GM10266 (cell line): ENCODE data around the gene LRRC8B.
"Not testable (repeated sequence)": the region's sequence is repeated elsewhere in the genome, so short reads cannot be mapped to it uniquely, and the experiment has no call there.

ENCODE experiments used
- DNase-seq: peaks from one replicate; pipeline ENCODE4 v3.0.0; 2012; ENCODE audit errors: extremely low spot score
- TF ChIP-seq, protein P1 (sequence below): IDR thresholded peaks from 2 replicates; pipeline ENCODE4 v1.5.1; 2012; ENCODE audit warnings: mild to moderate bottlenecking, low read depth; ENCODE audit not compliant: control insufficient read depth, insufficient read depth; ENCODE audit errors: missing control alignments

Gene LRRC8B

DNA sequence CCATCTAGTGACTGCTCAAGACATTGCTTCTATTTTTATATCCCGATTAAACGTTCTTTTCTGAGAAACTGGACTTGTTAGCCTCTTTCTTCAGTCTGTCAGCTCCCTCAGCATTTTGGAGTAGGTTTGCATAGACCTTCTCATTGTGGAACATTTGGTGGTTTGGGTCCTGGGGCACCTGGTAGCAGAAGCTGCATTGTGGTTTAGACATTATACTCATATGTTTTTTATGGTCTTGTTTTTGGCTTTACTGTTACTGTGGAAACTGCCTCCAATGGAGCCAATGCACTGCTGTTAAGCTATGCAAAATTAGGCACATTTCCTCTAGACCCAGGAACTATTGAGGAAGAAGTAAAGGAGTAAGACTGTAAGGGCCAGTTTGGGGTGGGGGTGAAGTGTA is 36.7 kb upstream of the LRRC8B start:
- TF ChIP-seq, protein P1, sequence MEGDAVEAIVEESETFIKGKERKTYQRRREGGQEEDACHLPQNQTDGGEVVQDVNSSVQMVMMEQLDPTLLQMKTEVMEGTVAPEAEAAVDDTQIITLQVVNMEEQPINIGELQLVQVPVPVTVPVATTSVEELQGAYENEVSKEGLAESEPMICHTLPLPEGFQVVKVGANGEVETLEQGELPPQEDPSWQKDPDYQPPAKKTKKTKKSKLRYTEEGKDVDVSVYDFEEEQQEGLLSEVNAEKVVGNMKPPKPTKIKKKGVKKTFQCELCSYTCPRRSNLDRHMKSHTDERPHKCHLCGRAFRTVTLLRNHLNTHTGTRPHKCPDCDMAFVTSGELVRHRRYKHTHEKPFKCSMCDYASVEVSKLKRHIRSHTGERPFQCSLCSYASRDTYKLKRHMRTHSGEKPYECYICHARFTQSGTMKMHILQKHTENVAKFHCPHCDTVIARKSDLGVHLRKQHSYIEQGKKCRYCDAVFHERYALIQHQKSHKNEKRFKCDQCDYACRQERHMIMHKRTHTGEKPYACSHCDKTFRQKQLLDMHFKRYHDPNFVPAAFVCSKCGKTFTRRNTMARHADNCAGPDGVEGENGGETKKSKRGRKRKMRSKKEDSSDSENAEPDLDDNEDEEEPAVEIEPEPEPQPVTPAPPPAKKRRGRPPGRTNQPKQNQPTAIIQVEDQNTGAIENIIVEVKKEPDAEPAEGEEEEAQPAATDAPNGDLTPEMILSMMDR: no peak
- DNase-seq: no peak

DNA sequence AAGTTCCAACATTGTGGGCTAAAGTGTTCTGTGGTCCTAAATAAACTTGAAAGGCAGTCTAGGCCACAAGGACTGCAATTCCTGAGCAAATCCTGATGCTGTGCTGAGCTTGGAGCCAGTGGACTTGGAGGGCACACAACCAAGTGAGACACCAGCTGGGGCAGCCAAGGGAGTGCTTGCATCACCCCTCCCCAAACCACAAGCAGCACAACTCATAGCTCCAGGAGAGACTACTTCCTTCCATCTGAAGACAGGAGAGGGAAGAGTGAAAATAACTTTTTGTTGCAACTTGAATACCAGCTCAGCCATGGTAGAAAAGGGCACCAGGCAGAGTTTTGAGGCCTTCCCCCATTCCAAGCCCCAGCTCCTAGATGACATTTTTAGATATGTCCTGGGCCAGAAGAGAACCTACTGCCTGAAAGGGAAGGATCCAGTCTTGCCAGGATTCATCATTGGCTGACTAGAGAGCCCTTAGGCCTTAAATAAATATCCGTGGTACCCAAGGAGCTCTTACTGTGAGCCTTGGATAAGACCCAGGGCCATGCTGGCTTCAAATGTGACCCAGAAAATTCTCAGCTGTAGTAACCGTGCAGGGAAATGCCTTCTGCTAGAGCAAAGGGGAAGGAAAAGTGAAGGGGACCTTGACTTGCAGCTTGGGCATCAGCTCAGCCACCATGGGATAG is 35.4 kb upstream of the LRRC8B start:
- TF ChIP-seq, protein P1: no peak
- no peak for DNase-seq

DNA sequence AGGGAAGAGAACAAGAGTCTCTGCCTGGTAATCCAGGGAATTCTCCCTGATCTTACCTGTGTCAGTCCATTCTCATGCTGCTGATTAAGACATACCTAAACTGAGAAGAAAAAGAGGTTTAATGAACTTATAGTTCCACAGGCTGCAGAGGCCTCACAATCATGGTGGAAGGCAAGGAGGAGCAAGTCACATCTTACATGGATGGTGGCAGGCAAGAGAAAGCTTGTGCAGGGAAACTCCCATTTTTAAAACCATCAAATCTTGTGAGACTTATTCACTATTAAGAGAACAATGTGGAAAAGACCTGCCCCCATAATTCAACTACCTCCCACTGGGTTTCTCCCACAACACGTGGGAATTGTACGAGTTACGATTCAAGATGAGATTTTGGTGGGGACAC is 34.2 kb upstream of the LRRC8B start:
- TF ChIP-seq, protein P1: no peak
- no peak for DNase-seq

DNA sequence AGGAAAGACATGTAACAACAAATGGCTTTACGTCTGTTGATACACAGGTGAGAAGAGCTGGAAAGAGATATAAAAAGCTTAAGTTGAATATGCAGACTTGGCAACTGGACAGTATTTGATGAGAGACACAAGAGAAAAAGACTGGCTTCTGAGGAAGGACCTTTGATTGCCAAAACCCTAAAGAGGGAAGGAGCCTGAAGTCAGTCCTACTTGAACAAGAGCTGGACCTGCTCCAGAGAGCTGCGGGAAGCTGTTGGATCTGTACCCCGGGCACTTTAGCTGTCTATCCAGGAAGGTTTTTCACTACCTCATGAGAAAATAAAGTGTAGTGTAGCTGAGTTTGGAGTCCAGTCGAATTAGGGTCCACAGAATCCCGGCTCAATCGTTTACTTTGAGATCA is 25.3 kb upstream of the LRRC8B start:
- no peak for DNase-seq
- TF ChIP-seq, protein P1: no peak

DNA sequence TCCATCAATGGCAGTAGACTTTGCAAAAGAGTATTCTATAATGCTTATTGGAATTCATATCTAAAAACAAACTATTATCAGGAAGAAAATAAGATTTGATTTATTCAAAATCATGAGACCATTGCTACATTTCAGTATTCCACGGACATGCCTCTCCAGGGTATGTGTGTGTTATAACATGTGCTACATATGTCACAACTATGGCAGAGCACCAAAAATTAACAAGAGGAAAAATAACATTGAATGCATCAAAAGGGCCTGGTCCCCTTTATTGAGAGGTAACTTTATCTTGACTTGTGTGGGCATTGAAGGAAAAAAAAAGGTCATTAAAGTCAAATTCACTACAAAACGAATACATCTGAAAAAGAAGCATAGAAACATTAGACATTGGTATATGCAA is 22.6 kb upstream of the LRRC8B start:
- no peak for DNase-seq
- TF ChIP-seq, protein P1: no peak

DNA sequence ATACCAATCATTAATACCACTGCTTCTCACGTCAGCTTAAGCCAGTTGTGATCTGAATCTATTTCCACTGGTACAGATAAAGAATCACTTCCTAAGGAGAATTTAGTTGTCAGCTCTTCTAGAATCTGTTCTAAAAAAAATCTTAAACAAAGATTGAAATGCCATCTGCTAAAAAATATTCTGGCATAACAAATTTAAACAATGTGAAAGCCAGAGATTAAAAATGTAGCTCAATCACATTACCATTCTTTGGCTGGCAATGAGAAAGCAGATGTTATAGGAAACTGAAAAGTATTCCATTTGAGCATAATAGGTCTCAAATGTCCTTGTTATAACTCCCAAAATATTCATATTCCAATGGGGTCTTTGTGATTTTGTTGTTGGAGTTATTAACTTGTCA is 21.7 kb upstream of the LRRC8B start:
- TF ChIP-seq, protein P1: no peak
- DNase-seq: no peak

DNA sequence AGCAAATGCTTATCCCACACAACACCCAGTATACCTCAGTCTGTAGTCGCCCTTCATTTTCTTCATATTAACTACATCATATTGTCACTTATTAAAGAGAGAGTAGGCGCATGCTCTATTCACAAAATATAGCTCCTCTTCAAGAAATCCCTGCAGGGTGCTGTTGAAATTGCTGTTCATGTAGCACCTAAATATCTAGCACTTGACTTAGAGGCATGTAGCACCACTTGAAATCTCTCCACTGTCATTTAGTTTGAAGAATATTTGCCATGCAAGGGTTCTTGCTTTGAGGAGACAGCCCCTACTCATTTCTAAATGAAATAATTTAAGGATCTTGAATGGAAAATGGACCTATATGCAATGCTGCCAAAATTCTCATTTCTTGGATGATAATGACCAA is 20.9 kb upstream of the LRRC8B start:
- TF ChIP-seq, protein P1: no peak
- DNase-seq: no peak

DNA sequence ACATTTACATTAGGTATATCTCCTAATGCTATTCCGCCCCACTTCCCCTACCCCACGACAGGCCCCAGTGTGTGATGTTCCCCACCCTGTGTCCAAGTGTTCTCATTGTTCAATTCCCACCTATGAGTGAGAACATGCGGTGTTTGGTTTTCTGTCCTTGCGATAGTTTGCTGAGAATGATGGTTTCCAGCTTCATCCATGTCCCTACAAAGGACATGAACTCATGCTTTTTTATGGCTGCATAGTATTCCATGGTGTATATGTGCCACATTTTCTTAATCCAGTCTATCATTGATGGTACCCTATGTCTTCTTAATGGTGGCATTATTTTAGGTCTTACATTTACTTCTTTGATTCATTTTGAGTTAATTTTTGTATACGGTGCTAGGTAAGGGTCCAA is 14.6 kb upstream of the LRRC8B start:
- DNase-seq: not testable (repeated sequence)
